ENCODE results near the gene ORC4.

ORC4 gene

DNA sequence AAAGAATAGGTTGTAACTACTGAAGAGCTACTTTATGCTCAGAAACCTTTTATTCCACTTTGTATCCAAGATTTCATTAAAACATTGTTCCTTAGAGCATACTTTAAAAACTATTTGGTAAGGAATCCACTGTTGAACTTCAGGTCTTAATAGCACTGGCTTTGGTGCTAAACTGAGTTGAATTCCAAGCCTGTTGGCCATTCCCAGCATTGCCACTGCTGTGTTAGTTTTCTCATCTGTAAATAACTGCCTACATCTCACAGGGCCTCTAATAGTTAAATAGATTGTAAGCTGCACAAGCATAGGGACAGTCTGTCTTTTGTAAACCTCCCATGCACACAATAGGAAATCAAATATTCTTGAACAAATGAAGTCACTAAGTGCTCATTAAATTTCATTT is 86.6 kb downstream of the ORC4 start:
- no peak for DNase-seq (ENCODE audit: low read depth in 2 of 2)

- DNase-seq (ENCODE audit: low read depth in 2 of 2), result no peak
Observed at GRCh38 chr2:147927053-147927588, 93.4 kb downstream of the ORC4 start.

DNA sequence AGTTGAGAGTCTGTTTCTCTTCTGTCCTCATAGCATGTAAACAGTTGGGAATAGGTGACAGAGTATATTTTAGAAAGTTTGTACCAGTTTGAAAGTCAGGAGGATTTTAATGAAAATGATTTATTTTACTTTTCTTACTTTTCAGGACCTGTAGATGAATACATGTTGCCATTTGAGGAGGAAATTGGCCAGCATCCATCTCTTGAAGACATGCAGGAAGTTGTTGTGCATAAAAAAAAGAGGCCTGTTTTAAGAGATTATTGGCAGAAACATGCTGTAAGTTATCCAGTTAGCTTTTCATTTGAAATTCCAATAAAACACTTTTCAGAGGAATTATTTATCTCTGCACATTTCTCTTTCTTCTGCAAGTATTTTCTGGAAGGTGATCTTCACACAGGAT is 94.7 kb downstream of the ORC4 start:
- DNase-seq (ENCODE audit: low read depth in 2 of 2), result no peak

DNA sequence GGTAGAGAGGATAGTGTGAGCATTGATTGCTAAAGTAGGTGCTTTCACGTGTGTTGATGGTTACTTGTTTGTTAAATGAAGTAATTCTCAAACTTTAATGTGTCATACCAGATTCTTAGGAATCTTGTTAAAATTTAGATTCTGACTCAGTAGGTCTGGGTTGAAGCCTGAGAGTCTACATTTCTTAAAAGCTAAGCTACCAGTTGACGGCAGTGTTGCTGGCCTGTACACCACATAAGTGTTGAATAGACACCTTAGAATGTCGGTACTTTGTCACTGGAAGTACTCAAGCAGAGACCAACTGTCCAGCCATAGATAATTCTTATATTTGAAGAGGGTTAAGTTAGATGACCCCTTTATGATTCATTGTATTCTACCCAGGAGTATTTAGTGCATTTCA is 95.9 kb downstream of the ORC4 start:
- DNase-seq (ENCODE audit: low read depth in 2 of 2), result no peak

GRCh38 chr2:147923846-147924245 is 96.7 kb downstream of the ORC4 start:
- no peak for DNase-seq (ENCODE audit: low read depth in 2 of 2)

- DNase-seq (ENCODE audit: low read depth in 2 of 2), result no peak
Observed at GRCh38 chr2:147917161-147917560, 103.4 kb downstream of the ORC4 start.

- DNase-seq (ENCODE audit: low read depth in 2 of 2), result no peak
Observed at GRCh38 chr2:147916723-147917122, 103.8 kb downstream of the ORC4 start.

- DNase-seq (ENCODE audit: low read depth in 2 of 2), result no peak
Observed at GRCh38 chr2:147916067-147916466, 104.5 kb downstream of the ORC4 start.

DNA sequence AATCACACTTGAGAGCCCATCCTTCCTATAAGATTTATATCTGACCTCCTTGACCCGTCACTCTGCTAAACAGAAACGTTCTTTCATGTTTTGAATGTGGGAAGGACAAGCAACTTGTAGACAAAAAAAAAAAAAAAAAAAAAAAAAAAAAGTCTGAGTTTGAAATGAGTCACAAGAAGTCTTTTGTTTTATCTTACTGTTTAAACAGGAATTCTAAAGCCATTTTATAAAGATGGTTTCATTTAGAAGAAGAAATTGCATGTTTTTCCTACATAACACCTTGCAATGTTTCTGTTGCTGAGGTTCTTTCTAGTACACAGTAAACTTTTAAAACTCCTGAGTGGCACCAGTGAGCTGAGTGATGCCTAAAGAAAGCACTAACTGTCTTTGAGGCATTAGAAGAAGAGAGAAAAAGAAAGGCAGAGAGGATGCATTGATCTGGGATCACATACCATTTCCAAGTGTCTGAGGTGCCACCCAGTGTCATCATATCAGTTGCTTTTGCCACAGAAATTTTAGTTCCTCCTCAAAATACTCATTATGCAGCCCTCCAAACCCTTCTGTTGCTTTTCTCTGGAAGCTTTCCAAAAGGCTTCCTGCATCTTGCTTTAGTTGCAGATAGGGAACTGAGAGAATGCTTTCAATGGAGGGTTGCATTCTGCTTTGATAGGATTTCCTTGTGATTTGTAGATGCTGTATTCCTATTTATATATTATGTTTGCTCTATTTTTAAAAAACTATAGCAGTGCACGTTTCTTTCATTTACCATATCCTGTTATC is 106.6 kb downstream of the ORC4 start:
- DNase-seq (ENCODE audit: low read depth in 2 of 2), result no peak

DNA sequence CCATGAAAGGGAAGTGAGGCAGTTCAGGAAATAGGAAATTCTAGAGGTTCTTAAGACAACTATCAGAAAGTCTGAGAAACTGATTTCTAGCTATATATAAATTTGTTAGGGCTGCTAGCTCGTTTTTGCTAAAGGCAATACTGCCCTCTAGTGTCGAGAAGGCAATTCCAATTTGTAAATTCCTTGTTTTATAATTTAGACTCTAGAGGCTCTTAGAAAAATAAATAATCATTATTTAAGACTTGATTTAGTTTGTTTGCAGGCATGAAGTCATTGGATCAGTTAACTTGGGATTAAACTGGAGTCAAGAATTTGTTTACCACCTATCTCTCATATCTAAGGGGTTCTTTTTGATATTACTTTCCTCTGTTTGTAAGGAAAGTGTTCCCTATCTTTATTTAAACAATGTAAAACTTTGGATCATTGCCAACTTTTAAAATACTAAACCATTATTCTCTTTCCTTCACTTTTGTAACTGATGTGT is 109.5 kb downstream of the ORC4 start:
- peak in 1 of 2 donors; percentile 2 for DNase-seq (ENCODE audit: low read depth in 2 of 2)

DNA sequence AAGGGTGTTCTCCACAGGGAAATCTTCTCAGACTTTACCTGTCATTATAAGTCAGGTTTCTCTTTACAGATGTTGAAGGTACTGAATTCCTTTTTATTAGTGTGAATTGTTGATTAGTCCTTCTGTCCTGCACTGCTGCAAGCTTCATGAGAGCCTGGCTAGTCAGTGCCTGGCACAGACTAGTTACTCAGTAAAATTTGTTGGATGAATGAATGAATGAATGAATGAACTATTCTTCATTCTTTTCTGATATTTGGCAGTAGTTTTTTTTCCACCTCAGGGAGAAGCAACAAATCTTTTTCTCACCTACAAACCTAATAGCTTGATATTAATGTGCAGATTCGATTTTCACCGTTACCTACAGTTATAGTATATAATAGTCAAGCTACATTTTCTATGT is 111.4 kb downstream of the ORC4 start:
- DNase-seq (ENCODE audit: low read depth in 2 of 2), result no peak

- DNase-seq (ENCODE audit: low read depth in 2 of 2), result no peak
Observed at GRCh38 chr2:147904051-147904450, 116.5 kb downstream of the ORC4 start.

- DNase-seq (ENCODE audit: low read depth in 2 of 2), result no peak
Observed at GRCh38 chr2:147888680-147889079, 131.9 kb downstream of the ORC4 start.

- DNase-seq (ENCODE audit: low read depth in 2 of 2), result no peak
Observed at GRCh38 chr2:147886136-147886535, 134.4 kb downstream of the ORC4 start.

DNA sequence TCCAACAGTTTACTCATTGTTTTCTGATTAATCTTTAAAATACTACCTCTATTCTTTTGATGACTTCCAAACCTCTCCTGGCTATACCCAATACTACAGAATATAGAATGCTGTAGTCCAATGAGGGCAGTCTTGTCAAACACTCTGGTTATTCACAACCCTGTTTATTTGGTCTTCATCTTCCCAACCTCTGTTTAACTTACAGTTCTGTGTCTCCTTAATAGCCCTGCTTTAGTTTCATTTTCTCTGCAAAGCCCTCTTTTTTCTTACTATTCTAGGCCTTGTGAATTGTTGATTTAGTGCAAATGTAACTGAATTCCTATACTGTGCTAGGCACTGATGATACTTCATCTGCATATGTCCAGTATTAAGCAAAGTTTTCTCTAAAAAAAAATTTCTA is 135.7 kb downstream of the ORC4 start:
- DNase-seq (ENCODE audit: low read depth in 2 of 2), result no peak

DNA sequence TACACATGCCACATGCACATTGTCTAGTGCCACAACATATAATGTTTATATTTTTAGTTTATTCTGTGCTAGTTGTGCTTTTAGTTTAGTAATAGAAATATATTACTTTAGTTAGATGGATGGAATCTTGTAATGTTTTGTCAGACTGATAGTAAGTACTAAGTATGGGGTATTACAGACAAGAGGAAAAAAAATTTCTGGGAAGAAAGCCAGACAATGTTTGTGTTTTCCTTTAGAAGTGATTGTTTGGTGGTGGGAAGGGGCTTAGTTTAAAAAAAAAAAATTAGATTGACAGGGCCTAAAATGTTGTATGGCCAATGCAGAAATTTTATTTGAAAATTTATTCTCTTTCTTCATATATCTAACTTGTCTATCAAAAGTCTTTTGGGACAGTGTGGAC is 137.9 kb downstream of the ORC4 start:
- no peak for DNase-seq (ENCODE audit: low read depth in 2 of 2)

Data from stimulated activated CD4-positive, alpha-beta T cell treated with anti-CD3 and anti-CD28 coated beads, Interleukin-4, amount 100 ng/mL, for 48 hours (primary cell).